Activated CD8-positive, alpha-beta memory T cell treated with anti-CD3 and anti-CD28 coated beads for 24 hours (primary cell): ENCODE results near the gene BCAS3.
"Not testable (repeated sequence)": the region's sequence is repeated elsewhere in the genome, so short reads cannot be mapped to it uniquely, and the experiment has no call there.

ENCODE experiments used
- DNase-seq: peaks from one replicate; pipeline ENCODE4 v3.0.0-alpha.2; 2020

Gene BCAS3

GRCh38 chr17:61238455-61238933 lies 560.8 kb downstream of the BCAS3 start:
- DNase-seq, result no peak

GRCh38 chr17:61239327-61239726 lies 561.7 kb downstream of the BCAS3 start:
- DNase-seq, result no peak

DNA sequence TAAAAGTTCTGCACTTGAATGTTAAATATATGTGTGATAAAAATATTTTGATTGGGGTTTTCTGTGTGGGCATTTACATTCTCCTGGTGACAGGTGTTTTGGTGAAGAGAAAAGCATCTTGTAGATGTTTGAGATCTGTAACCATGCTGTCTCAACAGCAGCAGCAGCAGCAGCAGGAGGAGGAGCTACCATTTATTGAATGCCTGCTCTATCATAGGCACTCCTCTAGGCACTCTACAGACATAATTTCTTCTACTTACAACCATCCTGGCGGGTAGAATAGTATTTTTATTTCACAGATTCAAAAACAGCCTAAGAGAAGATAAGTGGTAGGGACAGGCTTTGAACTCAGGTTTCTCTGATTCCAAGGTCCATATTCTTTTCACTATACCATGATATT lies 562.3 kb downstream of the BCAS3 start:
- DNase-seq, result no peak

DNA sequence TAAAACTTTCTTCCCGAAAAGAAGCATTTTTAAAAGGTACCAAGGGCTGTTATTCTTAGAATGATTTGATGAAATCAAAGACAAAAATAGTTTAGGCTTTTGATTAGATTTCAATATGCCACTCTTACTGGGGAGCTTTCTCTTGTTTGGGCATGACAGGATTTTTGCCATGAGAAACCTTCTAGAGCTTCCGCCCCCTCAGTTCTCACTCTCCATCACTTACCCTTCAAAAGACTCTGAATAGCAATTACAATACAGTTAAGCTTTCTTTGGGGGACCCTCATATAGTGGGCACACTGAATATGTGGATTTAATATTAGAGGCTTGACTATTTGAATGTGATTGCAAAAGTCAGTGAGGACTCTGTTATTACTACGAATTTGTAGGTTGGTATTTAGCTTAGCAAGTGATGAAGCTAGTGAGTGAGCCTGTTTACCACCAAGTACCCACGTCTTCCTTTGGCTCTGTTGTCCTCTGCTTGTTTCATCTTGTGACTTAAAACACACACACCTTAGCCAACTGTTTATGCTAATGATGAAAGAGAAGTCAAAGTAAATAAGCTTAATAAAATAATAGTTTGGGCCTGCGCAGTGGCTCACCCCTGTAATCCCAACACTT lies 563.3 kb downstream of the BCAS3 start:
- DNase-seq, result no peak

GRCh38 chr17:61244988-61245387 lies 567.3 kb downstream of the BCAS3 start:
- not testable (repeated sequence) for DNase-seq

DNA sequence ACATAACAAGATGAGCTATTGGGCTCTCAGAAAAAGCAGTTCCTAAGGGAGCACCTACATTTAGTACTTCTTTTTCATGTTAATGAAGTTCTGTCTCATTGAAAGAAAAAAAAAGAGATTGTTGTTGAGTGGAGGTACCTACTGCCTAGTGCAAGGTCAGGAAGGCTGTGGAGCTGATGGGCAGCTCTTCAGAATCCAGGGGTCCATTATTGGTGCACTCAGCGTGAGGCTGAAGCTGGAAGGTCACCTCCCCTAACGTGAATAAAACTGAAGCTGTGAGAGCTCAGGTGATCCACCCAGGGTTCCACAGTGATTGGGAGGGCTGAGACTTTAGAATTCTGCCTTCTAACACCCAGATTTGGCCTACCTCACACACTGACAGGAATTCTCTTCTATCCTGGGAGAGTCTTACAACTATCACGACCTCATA lies 568.1 kb downstream of the BCAS3 start:
- no peak for DNase-seq

DNA sequence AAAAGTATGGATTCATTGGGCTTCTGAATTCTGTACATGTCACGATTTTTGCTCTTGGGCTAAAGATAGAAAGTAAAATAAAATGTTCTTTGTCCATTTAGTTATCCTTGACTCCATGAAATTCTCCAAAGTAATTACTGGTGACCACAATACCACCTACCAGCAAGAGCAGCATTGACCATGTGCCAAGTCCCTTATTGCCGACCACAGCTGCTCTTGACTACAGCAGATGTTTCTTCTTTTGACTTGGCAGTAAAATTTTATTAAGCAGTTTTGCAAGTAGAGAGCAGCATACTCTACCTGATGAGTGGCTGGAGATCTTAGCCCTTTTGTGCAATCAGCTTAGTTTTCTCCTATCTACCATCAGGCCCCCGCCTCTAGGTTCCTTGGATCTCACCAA lies 569.8 kb downstream of the BCAS3 start:
- no peak for DNase-seq

GRCh38 chr17:61248399-61248798 lies 570.7 kb downstream of the BCAS3 start:
- no peak for DNase-seq

- no peak for DNase-seq
Measured at GRCh38 chr17:61249649-61250299, 572.1 kb downstream of the BCAS3 start.

GRCh38 chr17:61250335-61250890 lies 572.8 kb downstream of the BCAS3 start:
- no peak for DNase-seq

DNA sequence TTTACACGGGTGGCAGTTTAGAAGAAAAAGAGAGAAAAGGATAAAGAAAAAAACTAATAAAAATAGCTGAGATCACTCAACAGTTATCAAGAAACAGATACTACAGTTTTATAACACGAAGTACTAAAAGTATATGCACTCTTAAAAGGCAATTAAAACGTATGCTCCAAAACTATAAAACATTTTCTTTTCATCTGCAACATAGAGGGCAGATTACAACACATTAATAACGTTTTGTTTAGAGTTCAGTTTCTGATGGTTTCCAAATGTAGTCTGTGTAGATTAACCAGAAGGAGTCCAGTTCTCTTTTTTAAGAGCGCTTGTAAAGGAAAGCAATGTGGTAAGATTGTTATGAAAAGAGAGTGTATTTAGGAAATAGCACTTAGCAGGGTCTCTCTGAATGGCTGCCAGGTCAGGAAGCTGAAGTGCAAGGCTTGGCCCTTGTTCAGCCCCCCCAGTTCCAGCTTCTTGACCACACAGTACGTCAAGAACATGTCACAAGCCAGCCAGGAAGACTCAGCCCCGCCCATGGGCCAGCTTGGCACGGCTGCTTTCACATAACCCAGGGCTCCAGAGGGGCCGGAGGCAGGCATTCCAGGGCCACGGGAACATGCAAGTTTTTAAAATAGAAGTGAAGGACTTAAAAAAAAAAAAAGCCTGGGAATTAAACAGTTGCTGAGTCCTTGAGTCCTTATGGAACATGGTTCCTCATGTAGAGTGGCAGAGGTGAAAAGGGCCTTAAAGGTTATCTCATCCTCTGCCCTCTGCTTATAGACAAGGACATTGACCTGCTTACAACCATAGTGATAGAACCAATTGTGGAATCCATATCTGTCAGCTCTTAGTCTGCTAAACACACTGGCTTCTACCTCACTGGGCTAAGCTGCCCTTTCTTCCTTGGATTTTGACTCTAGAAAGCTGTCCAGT lies 574.6 kb downstream of the BCAS3 start:
- no peak for DNase-seq

GRCh38 chr17:61253362-61253761 lies 575.7 kb downstream of the BCAS3 start:
- no peak for DNase-seq

DNA sequence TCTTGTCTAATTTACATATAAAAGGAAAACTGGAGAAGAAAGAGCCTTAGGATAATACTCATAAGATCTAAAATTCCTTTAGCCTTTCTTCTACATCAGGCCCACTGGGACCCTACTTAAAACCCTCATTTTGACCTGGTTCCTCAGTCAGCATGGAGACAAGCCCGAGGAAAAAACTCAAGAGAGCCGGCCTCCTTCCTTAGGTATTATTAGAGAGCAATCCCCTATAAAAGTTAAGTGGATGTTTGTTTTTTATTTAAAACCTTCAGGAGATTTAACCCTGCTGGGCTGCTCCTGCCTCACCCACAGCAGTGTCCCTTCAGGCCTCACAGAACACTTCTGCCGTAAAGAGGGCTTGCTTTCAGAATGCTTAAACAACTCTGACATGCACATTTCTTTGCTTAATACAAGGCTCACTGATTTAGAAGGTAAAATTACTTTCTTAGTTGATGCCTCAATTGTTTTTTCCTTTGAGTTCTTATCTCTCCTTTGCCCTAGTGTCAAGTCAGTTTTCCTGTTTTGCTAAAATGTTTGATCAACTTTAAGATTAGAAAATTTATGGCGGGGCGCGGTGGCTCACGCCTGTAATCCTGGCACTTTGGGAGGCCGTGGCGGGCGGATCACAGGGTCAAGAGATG lies 576.4 kb downstream of the BCAS3 start:
- DNase-seq, result no peak

DNA sequence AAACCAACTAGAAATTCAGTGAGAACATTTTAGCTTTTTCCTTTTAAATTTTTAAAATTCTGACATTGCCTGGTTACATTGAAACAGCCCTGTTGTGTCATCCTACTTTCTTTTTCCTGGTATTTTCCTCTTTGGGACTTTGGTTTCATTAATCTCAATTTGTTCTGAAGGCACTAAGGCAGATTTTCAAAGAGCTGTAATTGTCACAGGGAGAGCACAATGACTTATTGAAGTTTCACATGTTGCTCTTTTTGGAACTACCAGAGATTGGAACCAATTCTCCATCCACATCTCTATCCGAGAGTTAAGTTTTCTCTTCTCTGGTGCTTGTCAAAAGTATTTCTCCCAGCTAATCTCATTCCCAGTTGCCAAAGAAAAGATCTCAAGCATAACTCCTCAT lies 577.3 kb downstream of the BCAS3 start:
- DNase-seq, result no peak

- DNase-seq, result no peak
Measured at GRCh38 chr17:61255647-61256046, 578.0 kb downstream of the BCAS3 start.

DNA sequence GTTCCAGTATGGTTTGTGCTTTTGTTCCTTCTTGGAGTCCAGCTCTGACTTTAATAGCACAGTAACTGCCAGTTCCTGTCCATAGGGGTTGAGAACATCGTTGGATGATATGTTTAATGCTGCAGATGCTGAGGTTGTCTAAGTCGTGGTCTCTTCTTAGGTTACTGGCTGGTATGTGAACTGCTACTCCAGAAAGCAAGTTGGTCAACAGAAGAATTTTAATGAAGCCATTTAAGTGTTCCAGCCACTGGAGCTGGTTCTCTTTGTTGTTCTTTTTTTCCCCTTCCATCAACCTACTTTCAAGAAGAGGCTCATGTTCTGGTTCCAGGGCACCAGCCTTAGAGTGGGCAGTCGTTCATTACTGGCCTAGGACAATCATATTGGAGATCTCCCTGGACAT lies 581.7 kb downstream of the BCAS3 start:
- DNase-seq, result no peak

GRCh38 chr17:61260071-61260797 lies 582.6 kb downstream of the BCAS3 start:
- DNase-seq, result no peak

DNA sequence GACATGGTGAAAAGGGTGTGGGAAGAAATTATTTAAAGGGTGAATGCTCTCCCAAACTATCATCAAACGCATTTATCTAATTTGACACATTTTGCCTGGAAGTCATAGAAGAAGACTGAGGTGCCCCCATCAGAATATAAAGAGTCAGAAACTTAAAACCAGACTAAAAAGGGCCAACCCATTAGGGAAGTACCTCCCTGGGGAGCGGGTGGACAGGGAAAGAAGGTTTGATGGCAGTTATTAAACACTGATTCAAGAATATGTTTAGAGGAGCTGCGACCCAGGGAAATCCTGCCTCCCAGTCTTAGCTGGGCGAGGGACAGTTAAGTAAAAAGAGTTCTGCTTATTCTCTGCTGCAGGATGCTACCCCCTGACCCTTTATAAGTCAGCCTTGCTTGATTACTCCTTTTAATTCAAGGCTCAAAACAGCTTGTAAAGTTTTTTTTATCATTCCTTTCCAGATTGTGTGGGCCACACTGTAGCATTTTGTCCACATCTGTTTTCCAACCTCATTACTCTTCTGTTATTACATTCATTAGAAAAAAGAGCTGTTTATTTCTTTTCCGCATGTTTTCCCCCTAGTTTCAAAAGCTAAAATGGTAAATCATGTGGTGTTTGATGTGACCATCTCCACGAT lies 583.5 kb downstream of the BCAS3 start:
- no peak for DNase-seq

DNA sequence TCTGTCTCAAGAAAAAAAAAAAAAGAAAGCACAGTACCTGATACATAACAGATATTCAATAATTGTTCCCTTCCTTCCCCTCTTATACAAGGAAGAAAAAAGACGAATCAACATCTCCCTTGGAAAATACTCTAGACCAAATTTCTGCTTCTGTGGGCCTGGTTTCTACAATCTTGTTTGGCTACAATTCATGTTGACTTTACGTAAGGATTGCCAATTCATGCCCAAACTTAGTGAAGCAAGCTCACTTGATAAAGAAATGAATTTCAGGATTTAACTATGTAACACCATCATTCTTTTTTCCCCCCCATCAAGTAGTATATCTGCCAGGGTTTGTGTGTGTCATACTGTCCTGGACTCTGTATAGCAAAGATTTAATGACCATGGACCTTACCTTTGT lies 587.7 kb downstream of the BCAS3 start:
- no peak for DNase-seq

DNA sequence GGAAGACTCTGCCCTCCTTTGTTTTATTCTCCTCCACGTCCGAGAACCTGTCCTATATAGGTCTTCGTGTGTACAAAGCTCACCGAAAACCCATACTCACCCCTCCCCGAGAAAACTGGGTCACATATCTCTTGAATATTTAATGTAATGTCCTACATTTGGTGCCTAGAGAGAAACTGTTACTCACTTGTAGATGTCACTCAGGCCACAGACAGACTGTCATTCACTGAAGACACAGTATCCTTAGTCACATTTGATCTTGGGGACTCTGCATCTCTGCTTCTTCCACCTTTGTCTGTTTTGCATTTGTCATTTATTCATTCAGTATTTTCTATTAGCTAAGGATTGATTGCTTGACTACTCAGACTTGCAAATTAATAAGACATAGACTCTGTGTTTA lies 590.2 kb downstream of the BCAS3 start:
- no peak for DNase-seq

DNA sequence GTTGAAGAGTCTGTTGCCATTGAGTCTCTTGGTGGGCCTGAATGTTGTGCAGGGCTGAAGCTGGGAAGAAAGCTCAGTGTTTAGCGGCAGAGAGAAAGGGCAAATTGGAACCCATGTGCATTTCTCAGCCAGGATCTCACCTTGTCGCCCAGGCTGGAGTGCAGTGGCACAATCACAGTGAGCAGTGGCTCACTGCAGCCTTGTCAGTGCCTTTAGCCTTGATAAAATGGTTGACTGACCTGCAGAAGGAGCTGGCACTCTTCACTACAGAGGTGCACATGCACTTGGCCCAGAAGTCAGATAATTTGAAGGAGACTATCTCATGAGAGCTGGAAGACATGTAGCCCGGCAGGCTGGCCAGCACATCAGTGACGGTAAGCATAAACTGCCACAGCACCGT lies 597.7 kb downstream of the BCAS3 start:
- no peak for DNase-seq

DNA sequence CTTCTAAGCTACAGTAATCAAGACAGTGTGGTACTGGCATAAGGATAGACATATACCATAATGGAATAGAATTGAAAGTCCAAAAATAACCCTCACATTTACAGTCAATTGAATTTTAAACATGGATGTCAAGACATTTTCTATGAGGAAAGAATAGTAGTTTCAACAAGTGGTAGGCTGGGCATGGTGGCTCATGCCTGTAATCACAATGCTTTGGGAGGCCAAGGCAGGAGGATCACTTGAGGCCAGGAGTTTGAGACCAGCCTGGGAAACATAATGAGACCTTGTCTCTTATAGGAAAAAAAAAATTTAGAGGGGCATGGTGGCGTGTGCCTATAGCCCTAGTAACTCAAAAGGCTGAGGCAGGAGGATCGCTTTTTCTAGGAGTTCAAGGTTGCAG lies 599.2 kb downstream of the BCAS3 start:
- no peak for DNase-seq
